Measurements from ENCODE around the gene HOXC9. TPM values are rescaled to one million over a fixed set of nuclear protein-coding genes. Genes with fewer than 3 reads are reported as not detected.

Gene HOXC9
- total RNA-seq, 1 experiment from 2014 or later: 11.3 TPM

DNA sequence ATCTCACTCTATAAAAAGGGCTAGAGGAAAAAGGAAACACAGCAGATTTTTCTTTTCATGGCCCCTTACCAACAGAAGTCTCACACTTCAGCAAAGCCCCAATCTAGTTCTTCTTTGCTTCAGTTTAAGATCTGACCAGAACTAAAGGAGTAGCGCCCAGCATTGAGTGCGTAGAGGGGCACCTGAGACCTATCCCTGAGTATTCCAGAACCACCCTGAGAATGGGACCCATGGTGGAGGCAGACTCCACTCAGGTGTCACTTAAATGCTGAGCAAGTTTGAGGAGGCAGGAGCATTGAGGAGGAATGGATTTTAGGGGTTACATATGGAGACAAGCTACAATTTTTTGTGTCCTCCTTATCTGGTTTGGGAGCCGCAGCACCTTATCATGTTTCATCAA, 28.8 kb upstream of the HOXC9 start (continued):
- TF ChIP-seq, protein P1, sequence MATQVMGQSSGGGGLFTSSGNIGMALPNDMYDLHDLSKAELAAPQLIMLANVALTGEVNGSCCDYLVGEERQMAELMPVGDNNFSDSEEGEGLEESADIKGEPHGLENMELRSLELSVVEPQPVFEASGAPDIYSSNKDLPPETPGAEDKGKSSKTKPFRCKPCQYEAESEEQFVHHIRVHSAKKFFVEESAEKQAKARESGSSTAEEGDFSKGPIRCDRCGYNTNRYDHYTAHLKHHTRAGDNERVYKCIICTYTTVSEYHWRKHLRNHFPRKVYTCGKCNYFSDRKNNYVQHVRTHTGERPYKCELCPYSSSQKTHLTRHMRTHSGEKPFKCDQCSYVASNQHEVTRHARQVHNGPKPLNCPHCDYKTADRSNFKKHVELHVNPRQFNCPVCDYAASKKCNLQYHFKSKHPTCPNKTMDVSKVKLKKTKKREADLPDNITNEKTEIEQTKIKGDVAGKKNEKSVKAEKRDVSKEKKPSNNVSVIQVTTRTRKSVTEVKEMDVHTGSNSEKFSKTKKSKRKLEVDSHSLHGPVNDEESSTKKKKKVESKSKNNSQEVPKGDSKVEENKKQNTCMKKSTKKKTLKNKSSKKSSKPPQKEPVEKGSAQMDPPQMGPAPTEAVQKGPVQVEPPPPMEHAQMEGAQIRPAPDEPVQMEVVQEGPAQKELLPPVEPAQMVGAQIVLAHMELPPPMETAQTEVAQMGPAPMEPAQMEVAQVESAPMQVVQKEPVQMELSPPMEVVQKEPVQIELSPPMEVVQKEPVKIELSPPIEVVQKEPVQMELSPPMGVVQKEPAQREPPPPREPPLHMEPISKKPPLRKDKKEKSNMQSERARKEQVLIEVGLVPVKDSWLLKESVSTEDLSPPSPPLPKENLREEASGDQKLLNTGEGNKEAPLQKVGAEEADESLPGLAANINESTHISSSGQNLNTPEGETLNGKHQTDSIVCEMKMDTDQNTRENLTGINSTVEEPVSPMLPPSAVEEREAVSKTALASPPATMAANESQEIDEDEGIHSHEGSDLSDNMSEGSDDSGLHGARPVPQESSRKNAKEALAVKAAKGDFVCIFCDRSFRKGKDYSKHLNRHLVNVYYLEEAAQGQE (IDR thresholded peaks at IDR 0.05; ENCODE audit: low read depth): no peak

DNA sequence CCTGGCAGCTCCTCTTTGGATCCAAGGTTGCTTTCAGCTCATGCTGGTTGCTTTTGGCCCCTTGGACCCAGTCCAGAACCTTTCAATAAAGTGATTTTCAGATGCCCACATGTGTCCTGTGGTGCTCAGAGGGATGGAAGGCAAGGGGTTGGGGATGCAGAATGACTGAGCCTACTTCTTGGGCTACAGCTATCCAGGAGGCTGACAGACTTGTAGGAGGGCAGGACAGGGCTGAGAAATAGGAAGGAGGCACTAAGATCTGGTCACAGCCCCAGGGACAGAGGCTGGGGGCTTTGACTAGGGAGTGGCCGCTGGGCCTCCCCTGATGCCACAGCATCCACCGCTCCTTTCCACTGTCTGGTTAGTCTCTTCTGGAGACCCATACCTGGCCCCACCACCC, 28.3 kb upstream of the HOXC9 start:
- no peaks in the 10 kb centered on the region for H4K20me1 ChIP-seq (ENCODE audit: insufficient read depth)
- BruUV-seq (replicated peaks): no TSS peak
- peaks cover 0 to 14% of the 10 kb centered on the region in 2 experiments; a peak in 2 of 4 replicates for H3K4me1 ChIP-seq (ENCODE audit: control insufficient read depth in 1 of 2, insufficient read depth in 2 of 2, low read length in 2 of 2)
- no peaks in the 10 kb centered on the region for H3K79me2 ChIP-seq (ENCODE audit: insufficient read depth, low read length)
- no peak overlapping the region for H3K4me2 ChIP-seq (ENCODE audit: low read length)
- POLR2A ChIA-PET: no interaction called here
- CTCF ChIA-PET: no interaction called here
- TF ChIP-seq POLR2AphosphoS5 (IDR thresholded peaks at IDR 0.05; ENCODE audit: low read depth, low read length) (no peak), EZH2 (IDR thresholded peaks at IDR 0.05) (no peak), RAD21 (IDR thresholded peaks at IDR 0.05; ENCODE audit: low read depth) (no peak), EGR1 (IDR thresholded peaks at IDR 0.05; ENCODE audit: low read depth) (no peak), ZFX (IDR thresholded peaks at IDR 0.05) (no peak), JUND (IDR thresholded peaks at IDR 0.05) (no peak), SIN3A (IDR thresholded peaks at IDR 0.05; ENCODE audit: low read depth) (no peak), ZNF274 (IDR thresholded peaks at IDR 0.05; ENCODE audit: low read depth, low read length) (no peak), POLR2A (IDR thresholded peaks at IDR 0.05; ENCODE audit: borderline replicate concordance, extremely low read depth, insufficient read depth, insufficient read length) (no peak), SP1 (IDR thresholded peaks at IDR 0.05; ENCODE audit: low read depth) (no peak), EZH2phosphoT487 (IDR thresholded peaks at IDR 0.05; ENCODE audit: borderline replicate concordance) (no peak), FOSL1 (IDR thresholded peaks at IDR 0.05; ENCODE audit: low read depth) (no peak), YY1 (IDR thresholded peaks at IDR 0.05; ENCODE audit: extremely low read depth, insufficient replicate concordance, low read depth, low read length) (no peak)
- TF ChIP-seq, protein P2, sequence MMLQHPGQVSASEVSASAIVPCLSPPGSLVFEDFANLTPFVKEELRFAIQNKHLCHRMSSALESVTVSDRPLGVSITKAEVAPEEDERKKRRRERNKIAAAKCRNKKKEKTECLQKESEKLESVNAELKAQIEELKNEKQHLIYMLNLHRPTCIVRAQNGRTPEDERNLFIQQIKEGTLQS (IDR thresholded peaks at IDR 0.05): no peak
- TF ChIP-seq, protein P3, sequence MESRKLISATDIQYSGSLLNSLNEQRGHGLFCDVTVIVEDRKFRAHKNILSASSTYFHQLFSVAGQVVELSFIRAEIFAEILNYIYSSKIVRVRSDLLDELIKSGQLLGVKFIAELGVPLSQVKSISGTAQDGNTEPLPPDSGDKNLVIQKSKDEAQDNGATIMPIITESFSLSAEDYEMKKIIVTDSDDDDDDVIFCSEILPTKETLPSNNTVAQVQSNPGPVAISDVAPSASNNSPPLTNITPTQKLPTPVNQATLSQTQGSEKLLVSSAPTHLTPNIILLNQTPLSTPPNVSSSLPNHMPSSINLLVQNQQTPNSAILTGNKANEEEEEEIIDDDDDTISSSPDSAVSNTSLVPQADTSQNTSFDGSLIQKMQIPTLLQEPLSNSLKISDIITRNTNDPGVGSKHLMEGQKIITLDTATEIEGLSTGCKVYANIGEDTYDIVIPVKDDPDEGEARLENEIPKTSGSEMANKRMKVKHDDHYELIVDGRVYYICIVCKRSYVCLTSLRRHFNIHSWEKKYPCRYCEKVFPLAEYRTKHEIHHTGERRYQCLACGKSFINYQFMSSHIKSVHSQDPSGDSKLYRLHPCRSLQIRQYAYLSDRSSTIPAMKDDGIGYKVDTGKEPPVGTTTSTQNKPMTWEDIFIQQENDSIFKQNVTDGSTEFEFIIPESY (IDR thresholded peaks at IDR 0.05; ENCODE audit: extremely low read depth, insufficient replicate concordance, low read length): no peak
- TF ChIP-seq, protein P1 (IDR thresholded peaks at IDR 0.05; ENCODE audit: low read depth): no peak
- TF ChIP-seq, protein P4, sequence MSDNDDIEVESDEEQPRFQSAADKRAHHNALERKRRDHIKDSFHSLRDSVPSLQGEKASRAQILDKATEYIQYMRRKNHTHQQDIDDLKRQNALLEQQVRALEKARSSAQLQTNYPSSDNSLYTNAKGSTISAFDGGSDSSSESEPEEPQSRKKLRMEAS (IDR thresholded peaks at IDR 0.05): no peak
- no peak overlapping the region for H3K4me3 ChIP-seq (replicated peaks in 1 of 2; ENCODE audit: low read depth in 1 of 2, low read length in 2 of 2)
- DNase-seq (ENCODE audit: low read depth, low spot score): no peak
- intact Hi-C loops (cut with micrococcal nuclease): no loop called here
- no peaks in the 10 kb centered on the region for H3K9me3 ChIP-seq (ENCODE audit: control insufficient read depth in 1 of 2, insufficient read depth in 1 of 2, low read depth in 1 of 2, low read length in 2 of 2)
- no peaks in the 10 kb centered on the region for H3K9me2 ChIP-seq (ENCODE audit: insufficient read depth)
- ATAC-seq: no peak
- H3K27me3 ChIP-seq (ENCODE audit: insufficient read depth, low read length): peaks cover 4% of the 10 kb centered on the region; the same call in 1 of the 2 replicates
- no peak overlapping the region for H3K9ac ChIP-seq (ENCODE audit: low read length)
- no peaks in the 10 kb centered on the region for H3K36me3 ChIP-seq (ENCODE audit: control insufficient read depth in 1 of 2, insufficient read depth in 2 of 2, low read length in 2 of 2)
- H3K27ac ChIP-seq (ENCODE audit: low read depth, low read length): no peak overlapping the region
- RAD21 ChIA-PET (ENCODE audit: low non-redundant PET in 1 of 2, low total read pairs in 2 of 2, uncharacterized antibody in 2 of 2, unreplicated experiment in 2 of 2): no interaction called here
- no peak overlapping the region for H2AFZ ChIP-seq (ENCODE audit: low read depth, low read length, poor library complexity, severe bottlenecking)

Measured in HCT116 (cell line).